ENCODE data around the gene CPNE1.

Gene CPNE1

GRCh38 chr20:35600176-35600992 is 64.3 kb downstream of the CPNE1 start:
- no peak for TF ChIP-seq CTCF (IDR thresholded peaks at IDR 0.05)

GRCh38 chr20:35599776-35600120 is 65.0 kb downstream of the CPNE1 start:
- no peak for TF ChIP-seq CTCF (IDR thresholded peaks at IDR 0.05)

GRCh38 chr20:35598899-35599775 is 65.6 kb downstream of the CPNE1 start:
- no peak for TF ChIP-seq CTCF (IDR thresholded peaks at IDR 0.05)

- TF ChIP-seq CTCF (IDR thresholded peaks at IDR 0.05): no peak
These were observed 66.2 kb downstream of the CPNE1 start for GRCh38 chr20:35598476-35598875.

GRCh38 chr20:35597186-35597585 is 67.5 kb downstream of the CPNE1 start:
- no peak for TF ChIP-seq CTCF (IDR thresholded peaks at IDR 0.05)

GRCh38 chr20:35595901-35596300 is 68.8 kb downstream of the CPNE1 start:
- TF ChIP-seq CTCF (IDR thresholded peaks at IDR 0.05): no peak

GRCh38 chr20:35595456-35595855 is 69.2 kb downstream of the CPNE1 start:
- no peak for TF ChIP-seq CTCF (IDR thresholded peaks at IDR 0.05)

All from LNCAP (cell line).